ENCODE results near the gene GALK2. TPM values are rescaled to one million over a fixed set of nuclear protein-coding genes. Genes with fewer than 3 reads are reported as not detected.

The GALK2 gene
- total and polyA plus RNA-seq, 2 of the 4 experiments (the other 2 are of a cell fraction) = 27.0 to 63.6 TPM

- H2BK5ac ChIP-seq (ENCODE audit: low read depth, low read length, poor library complexity, severe bottlenecking) = no peak overlapping the region
- peaks cover 2% of the 10 kb centered on the region; the same call in 1 of the 2 replicates for H3K36me3 ChIP-seq (ENCODE audit: control insufficient read depth, insufficient read depth, low read length)
- no peak overlapping the region for H4K8ac ChIP-seq (ENCODE audit: low read depth in 2 of 2, low read length in 2 of 2)
- peaks cover 3 to 16% of the 10 kb centered on the region in 2 experiments for H3K79me1 ChIP-seq (ENCODE audit: low read depth in 1 of 2, low read length in 2 of 2)
- in situ Hi-C loops (cut with MboI; ENCODE audit: low sequenced_read_pairs) (no loop called here), intact Hi-C loops (cut with micrococcal nuclease) (no loop called here), dilution Hi-C loops (cut with HindIII; ENCODE audit: low sequenced_read_pairs, unreplicated experiment) (no loop called here)
- no peaks in the 10 kb centered on the region for H3K9me3 ChIP-seq (ENCODE audit: control insufficient read depth, insufficient read depth, low read length)
- no peak overlapping the region for H2AK5ac ChIP-seq (ENCODE audit: low read depth, low read length)
- no peaks in the 10 kb centered on the region for H3K4me1 ChIP-seq (ENCODE audit: control insufficient read depth, insufficient read depth, low read length)
- H4K20me1 ChIP-seq (ENCODE audit: insufficient read depth, low read length) = no peaks in the 10 kb centered on the region
- no CpG with 5 or more reads among the region's 1 CpG for WGBS, 2 experiments (ENCODE audit: extremely low coverage in 2 of 2, insufficient read length in 1 of 2)
- POLR2A ChIA-PET (ENCODE audit: unreplicated experiment) = no interaction called here
- H3K27ac ChIP-seq (ENCODE audit: insufficient read depth, low read length) = no peak overlapping the region
- H3K4me2 ChIP-seq (ENCODE audit: low read depth, low read length) = no peak overlapping the region
- H3K18ac ChIP-seq (ENCODE audit: low read depth, low read length) = no peak overlapping the region
- no peak overlapping the region for H2BK20ac ChIP-seq (ENCODE audit: low read depth, low read length)
- ATAC-seq (ENCODE audit: low read depth) = no peak
- H4K91ac ChIP-seq (ENCODE audit: insufficient read depth, low read depth, low read length) = no peak overlapping the region
- BruUV-seq (replicated peaks) = no TSS peak
- no peaks in the 10 kb centered on the region for H3K27me3 ChIP-seq (ENCODE audit: control insufficient read depth, insufficient read depth, low read length)
- no peak overlapping the region for H3K23ac ChIP-seq (ENCODE audit: low read depth, low read length)
- no peak for DNase-seq
- TF ChIP-seq SMC3 (IDR thresholded peaks at IDR 0.05; ENCODE audit: low read depth, low read length) = no peak
- TF ChIP-seq USF2 (IDR thresholded peaks at IDR 0.05; ENCODE audit: low read depth, low read length) = no peak
- TF ChIP-seq CEBPB (IDR thresholded peaks at IDR 0.05; ENCODE audit: low read depth, low read length) = no peak
- TF ChIP-seq MXI1 (IDR thresholded peaks at IDR 0.05; ENCODE audit: borderline replicate concordance, low read depth, low read length) = no peak
- TF ChIP-seq NFE2L2 (IDR thresholded peaks at IDR 0.05; ENCODE audit: low read depth, low read length) = no peak
- TF ChIP-seq BHLHE40 (IDR thresholded peaks at IDR 0.05; ENCODE audit: low read depth, low read length) = no peak
- TF ChIP-seq ELK1 (IDR thresholded peaks at IDR 0.05; ENCODE audit: borderline replicate concordance, low read depth, low read length) = no peak
- TF ChIP-seq FOS (IDR thresholded peaks at IDR 0.05; ENCODE audit: low read depth, low read length) = no peak
- TF ChIP-seq RAD21 (IDR thresholded peaks at IDR 0.05; ENCODE audit: low read length) = no peak
- TF ChIP-seq CTCF (conservative IDR thresholded peaks at IDR 0.05; ENCODE audit: low read depth, low read length) = no peak
- no peak for TF ChIP-seq POLR2A (IDR thresholded peaks at IDR 0.05; ENCODE audit: low read depth, low read length)
- no peak for TF ChIP-seq RCOR1 (IDR thresholded peaks at IDR 0.05; ENCODE audit: insufficient replicate concordance, low read length)
- H3K14ac ChIP-seq (replicated peaks; ENCODE audit: low read depth, low read length) = no peak overlapping the region
- no peak overlapping the region for H3K4me3 ChIP-seq (ENCODE audit: insufficient read depth, low read depth, low read length)
- no peak overlapping the region for H2AK9ac ChIP-seq (replicated peaks; ENCODE audit: low read depth, low read length, poor library complexity)
- CTCF ChIA-PET = interaction anchor here (0.7 kb wide), 1 partner anchor 815 kb away, joined by 3 read pairs; no protein-coding TSS in a partner anchor
- H2AFZ ChIP-seq (replicated peaks; ENCODE audit: low read length, poor library complexity) = no peak overlapping the region
- no peaks in the 10 kb centered on the region for H3K9me1 ChIP-seq (ENCODE audit: insufficient read depth, low read length)
- H3K4ac ChIP-seq (ENCODE audit: low read depth, low read length) = no peak overlapping the region
- no peak overlapping the region for H2BK120ac ChIP-seq (ENCODE audit: low read depth, low read length)
- H2BK15ac ChIP-seq (ENCODE audit: low read depth, low read length) = no peak overlapping the region
- H3K56ac ChIP-seq (ENCODE audit: extremely low read depth, insufficient read depth, low read length) = no peak overlapping the region
- no peak overlapping the region for H3K9ac ChIP-seq (ENCODE audit: low read depth, low read length)
- no peak overlapping the region for H4K5ac ChIP-seq (ENCODE audit: low read depth, low read length)
These were observed 126.2 kb downstream of the GALK2 start for GRCh38 chr15:49296258-49296657.
